SK-MEL-5 (cell line): ENCODE measurements around the gene AIG1. TPM values are rescaled to one million over a fixed set of nuclear protein-coding genes. Genes with fewer than 3 reads are reported as not detected.

Experiments used
- DNase-seq: peaks from one replicate; pipeline ENCODE4 v3.0.0-alpha.2; 2016; ENCODE audit warnings: low read depth, low spot score
- in situ Hi-C: cut with HindIII; loops from 2 replicates; pipeline ENCODE4 v1.10.0; 2016; ENCODE audit warnings: low sequenced_read_pairs, high pct_unique_total_duplicates, low pct_unique_long_range_greater_than_20kb
- total RNA-seq: library from RNA; depleted of rRNA; stranded (reverse); fragments of >200 nt; shearing (Covaris generic); gene quantifications from 2 replicates; pipeline ENCODE4 v1.2.3, GENCODE V29; 2014

Gene AIG1
- total RNA-seq, 1 experiment from 2014 or later: 8.0 TPM

GRCh38 chr6:143052282-143052681 is 8.4 kb upstream of the AIG1 start:
- in situ Hi-C loops: no loop called here
- no peak for DNase-seq

DNA sequence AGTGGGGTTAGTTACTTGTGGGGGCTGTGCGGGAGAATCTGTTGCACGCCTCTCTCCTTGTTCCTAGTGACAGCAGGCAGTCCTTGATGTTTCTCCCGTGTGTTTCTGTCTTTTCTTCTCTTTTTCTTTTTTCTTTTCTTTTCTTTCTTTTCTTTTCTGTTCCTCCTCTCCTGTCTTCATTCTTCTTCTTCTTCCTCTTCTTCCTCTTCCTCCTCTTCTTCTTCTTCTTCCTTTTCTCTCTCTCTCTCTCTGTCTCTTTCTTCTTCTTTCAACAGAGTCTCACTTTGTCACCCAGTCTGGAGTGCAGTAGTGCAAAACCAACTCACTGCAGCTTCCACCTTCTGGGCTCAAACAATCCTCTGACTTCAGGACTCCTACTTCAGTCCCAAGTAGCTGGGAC is 6.8 kb upstream of the AIG1 start:
- DNase-seq: no peak
- in situ Hi-C loops: no loop called here

DNA sequence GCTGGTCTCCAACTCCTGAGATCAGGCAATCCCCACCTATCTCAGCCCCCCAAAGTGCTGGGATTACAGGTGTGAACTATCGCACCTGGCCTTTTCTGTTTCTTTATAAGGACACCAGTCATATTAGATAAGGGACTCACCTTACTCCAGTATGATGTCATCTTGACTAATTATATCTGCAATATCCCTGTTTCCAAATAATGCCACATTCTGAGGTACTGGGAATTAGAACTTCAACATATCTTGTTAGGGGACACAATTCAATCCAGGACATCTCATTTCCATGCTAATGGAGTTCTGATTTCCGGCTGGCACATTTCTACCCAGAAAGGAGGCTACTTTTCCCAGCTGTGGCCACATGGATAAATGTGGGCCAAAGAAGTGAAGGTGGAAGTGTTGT is 6.4 kb upstream of the AIG1 start:
- no peak for DNase-seq
- in situ Hi-C loops: no loop called here

GRCh38 chr6:143055213-143055612 is 5.5 kb upstream of the AIG1 start:
- in situ Hi-C loops: no loop called here
- DNase-seq: no peak

DNA sequence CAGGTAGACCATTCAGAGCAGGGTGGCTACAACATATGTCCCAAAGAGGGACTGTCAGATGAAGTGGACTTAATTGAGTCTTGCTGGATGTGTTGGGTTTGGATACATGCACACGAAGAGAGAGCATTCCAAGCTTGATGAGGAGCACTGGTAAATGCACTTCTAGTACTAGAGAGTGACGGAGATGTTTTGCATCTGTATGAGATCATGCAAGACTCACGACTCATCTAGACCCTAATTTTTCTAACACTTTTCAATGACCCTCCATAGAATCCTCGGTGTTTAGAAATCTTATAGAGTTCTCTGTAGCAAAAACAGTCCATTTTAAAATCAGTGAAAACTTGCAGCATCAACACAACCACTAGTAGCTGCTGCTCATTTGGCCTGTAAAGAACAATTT is 4.8 kb upstream of the AIG1 start:
- in situ Hi-C loops: no loop called here
- DNase-seq: no peak

GRCh38 chr6:143058987-143059386 is 1.7 kb upstream of the AIG1 start:
- peak; percentile 16 for DNase-seq
- in situ Hi-C loops: no loop called here

DNA sequence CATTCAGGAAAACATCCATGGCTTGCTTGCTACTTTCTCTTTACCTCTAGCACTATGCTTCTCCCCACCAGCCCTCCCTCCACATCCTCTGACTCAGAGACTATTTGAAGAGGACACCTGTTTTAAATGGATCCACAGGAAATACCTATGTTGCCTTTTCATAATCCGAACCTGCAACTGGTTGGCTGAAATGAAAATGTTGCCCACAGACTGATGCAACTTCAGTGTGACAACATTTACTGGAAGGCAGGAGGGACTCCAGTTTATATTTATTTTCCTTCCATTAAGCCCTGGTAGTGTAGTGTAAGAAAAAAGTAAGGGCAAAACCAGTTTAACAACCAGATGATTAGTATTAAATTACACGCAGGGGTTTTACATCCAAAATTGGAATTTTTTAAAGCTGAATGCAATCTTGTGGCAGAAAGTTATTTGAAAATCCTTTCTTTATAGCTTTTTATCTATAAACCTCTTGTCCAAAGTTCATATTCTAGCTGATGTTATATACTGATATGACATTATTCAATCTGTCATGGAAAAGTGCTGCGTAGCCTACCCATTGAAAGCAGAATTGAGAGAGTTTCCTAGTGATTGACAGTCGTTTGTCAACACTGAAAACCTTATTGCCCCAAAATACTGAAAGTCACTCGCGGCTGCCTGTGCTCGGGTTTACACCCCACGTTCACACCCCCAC is 881 bp upstream of the AIG1 start:
- in situ Hi-C loops: no loop called here

DNA sequence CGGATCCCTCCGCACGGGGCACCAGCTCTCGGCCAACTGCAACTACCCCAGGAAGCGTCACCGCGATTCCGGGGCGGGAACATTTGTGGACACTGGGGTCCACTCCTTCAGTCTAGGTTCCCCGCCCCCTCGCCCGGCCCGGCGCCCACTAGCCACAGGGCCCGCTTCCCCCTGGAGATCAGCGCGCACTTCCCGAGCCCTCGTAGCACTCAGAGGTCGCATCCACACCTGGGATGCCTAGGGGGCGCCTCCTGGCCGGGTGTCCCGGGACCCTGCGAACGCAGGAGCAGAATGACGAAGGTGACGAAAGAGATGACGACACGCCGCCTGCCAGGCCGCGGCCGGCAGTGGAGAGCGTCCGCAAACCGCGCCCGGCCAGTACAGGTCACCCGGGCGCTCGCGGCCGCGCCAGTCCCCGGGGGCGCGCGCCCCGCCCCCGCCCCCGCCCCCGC is 309 bp upstream of the AIG1 start:
- DNase-seq: peak; percentile 71
- in situ Hi-C loops: no loop called here

More for the DNA sequence above, 881 bp upstream of the AIG1 start:
- DNase-seq: no peak

DNA sequence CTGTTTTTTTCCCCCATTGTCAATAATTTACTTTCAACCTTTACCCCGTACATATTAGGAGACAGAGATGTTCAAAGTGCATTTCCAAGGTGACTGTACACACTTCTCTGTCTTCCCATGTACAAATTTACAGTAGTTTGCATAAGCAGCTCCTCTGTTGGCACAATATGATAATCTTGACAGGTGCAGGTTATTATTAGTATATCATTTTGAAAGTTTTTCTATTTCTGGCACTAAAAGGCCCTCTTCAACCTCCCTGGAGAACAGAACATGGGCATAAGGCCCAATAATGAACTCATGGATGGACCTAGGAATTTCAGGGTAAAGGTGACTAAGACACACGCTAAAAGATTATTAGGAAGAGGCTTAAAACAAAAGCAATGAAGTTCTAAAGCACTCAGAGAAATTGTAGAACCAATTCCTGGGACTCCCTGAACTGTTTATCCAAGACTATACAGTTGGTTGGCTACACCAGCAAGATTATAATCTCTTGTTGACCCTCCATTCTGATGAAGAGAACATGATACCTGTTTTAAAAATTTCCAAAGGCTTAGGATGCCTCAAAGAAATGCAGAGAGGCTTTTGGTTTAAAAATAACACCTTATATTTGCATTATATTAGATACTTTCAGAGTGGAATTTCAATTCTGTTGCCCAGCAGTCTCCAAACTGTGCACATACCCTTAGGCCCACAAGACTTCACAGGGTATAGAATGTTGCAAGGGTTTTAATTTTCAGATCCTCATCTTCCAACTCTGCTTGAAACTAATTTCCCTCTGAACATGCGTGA is 1.1 kb downstream of the AIG1 start:
- in situ Hi-C loops: no loop called here
- no peak for DNase-seq

DNA sequence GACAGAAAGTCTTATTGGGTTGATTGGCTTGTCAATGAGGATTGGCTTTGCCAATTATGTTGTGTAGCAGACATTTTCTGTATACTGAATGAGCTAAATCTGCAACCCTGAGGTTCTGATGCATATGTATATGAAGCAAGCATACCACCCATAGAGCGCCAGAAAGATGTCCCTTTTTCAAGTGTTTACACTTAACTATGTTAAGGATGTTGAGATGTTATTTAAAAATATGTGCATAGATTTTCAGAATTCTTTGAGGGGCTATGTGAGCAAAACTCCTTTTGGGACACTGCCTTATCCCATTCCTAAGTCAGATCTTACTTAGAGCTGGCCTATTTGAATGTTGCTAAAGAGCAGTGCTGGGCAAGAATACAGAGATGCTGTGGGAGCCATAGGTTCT is 1.9 kb downstream of the AIG1 start:
- in situ Hi-C loops: no loop called here
- no peak for DNase-seq

- no peak for DNase-seq
- in situ Hi-C loops: no loop called here
Measured at GRCh38 chr6:143063631-143064030, 2.9 kb downstream of the AIG1 start.

- no peak for DNase-seq
- in situ Hi-C loops: no loop called here
Measured at GRCh38 chr6:143064271-143064670, 3.6 kb downstream of the AIG1 start.

DNA sequence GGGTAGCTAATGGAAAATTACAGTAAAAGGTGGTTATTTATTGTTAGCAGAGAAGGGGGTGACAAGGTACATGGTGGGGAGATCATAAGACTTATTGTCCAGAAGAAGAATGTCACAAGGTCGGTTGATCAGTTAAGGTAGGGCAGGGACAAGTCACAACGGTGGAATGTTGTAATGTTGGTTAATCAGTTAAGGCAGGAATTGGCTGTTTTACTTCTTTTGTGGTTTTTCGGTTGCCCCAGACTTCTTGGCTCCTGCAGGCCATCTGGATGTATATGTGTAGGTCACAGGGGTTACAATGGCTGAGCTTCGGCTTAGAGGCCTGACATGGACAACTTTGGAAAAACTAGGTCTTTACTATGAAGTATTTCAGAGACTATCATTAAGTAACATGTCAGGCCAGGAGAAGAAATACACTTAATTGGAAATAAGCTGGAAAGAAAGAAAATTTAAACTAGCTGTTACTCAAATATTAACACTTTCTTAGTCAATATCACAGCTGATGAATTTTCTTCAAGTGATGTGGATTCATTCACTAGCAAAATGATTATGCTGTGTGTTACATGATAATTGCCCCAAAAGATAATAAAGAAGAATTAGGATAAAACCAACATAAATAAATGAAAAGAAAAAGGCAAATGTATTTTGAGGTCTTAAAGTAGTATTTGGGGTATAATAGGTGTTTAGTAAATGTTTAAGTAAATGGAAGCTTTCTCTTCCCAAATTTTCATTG is 4.4 kb downstream of the AIG1 start:
- DNase-seq: no peak
- in situ Hi-C loops: no loop called here

DNA sequence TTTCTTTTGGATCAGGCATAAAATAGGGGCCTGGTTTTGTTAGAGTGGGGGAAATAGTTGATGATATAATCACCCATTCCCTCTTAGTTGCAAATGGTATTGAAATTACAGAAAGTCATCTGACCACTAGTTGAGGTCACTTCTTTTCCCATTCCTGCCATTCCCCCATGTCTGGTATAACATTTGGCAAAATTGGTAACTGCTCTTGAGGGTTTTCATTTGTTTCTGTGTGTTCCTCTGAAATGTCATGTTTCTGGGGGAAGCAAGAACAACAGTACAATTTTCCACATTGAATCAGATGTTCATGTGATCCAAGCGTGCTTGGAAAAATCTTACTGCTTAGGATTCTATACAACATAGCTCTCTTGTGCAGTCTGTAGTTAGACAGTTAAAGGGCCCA is 7.3 kb downstream of the AIG1 start:
- peak; percentile 21 for DNase-seq
- in situ Hi-C loops: no loop called here

- in situ Hi-C loops: no loop called here
- DNase-seq: no peak
Measured at GRCh38 chr6:143074101-143074500, 13.4 kb downstream of the AIG1 start.

GRCh38 chr6:143074670-143075318 is 14.1 kb downstream of the AIG1 start:
- DNase-seq: no peak
- in situ Hi-C loops: no loop called here

- in situ Hi-C loops: no loop called here
- DNase-seq: no peak
Measured at GRCh38 chr6:143078468-143079324, 18.0 kb downstream of the AIG1 start.
